GM23248 (cell line): ENCODE results near the gene LMO2. TPM values are rescaled to one million over a fixed set of nuclear protein-coding genes. Genes with fewer than 3 reads are reported as not detected.

ENCODE experiments used
- DNase-seq: peaks from one replicate; pipeline ENCODE4 v3.0.0-alpha.2; 2015
- H2AFZ ChIP-seq: fragments of 200-600 bp; sonication (generic); 2 replicates; pipeline ENCODE4 v1.6.1; 2016; ENCODE audit warnings: antibody characterized with exemption
- H3F3A ChIP-seq: fragments of 200-600 bp; sonication (generic); 2 replicates; pipeline ENCODE4 v1.6.1; 2016; ENCODE audit warnings: mild to moderate bottlenecking, antibody characterized with exemption, mixed run types; ENCODE audit not compliant: insufficient read depth
- H3K27ac ChIP-seq: fragments of 200-600 bp; sonication (generic); 2 replicates; pipeline ENCODE4 v1.5.1; 2016; ENCODE audit warnings: mild to moderate bottlenecking
- H3K27me3 ChIP-seq: fragments of 200-600 bp; sonication (generic); replicated peaks from 2 replicates; pipeline ENCODE4 v1.6.1; 2016; ENCODE audit warnings: mild to moderate bottlenecking; ENCODE audit not compliant: insufficient read depth
- H3K36me3 ChIP-seq: fragments of 200-600 bp; sonication (generic); 2 replicates; pipeline ENCODE4 v1.6.1; 2016; ENCODE audit warnings: low read depth, mild to moderate bottlenecking
- H3K4me1 ChIP-seq: fragments of 200-600 bp; sonication (generic); 2 replicates; pipeline ENCODE4 v1.6.1; 2016; ENCODE audit warnings: mild to moderate bottlenecking; ENCODE audit not compliant: insufficient read depth
- H3K4me2 ChIP-seq: fragments of 200-600 bp; sonication (generic); one replicate; pipeline ENCODE4 v1.6.1; 2016; ENCODE audit warnings: mild to moderate bottlenecking; ENCODE audit not compliant: unreplicated experiment
- H3K4me3 ChIP-seq: fragments of 200-600 bp; sonication (generic); 2 replicates; pipeline ENCODE4 v1.5.1; 2016; ENCODE audit warnings: mild to moderate bottlenecking
- H3K79me2 ChIP-seq: fragments of 200-600 bp; sonication (generic); 2 replicates; pipeline ENCODE4 v1.6.1; 2016; ENCODE audit warnings: mild to moderate bottlenecking; ENCODE audit not compliant: insufficient read depth
- H3K9ac ChIP-seq: fragments of 200-600 bp; sonication (generic); 2 replicates; pipeline ENCODE4 v1.6.1; 2016; ENCODE audit warnings: mild to moderate bottlenecking
- H3K9me2 ChIP-seq: fragments of 200-600 bp; sonication (generic); 2 replicates; pipeline ENCODE4 v1.6.1; 2016; ENCODE audit warnings: mixed run types, mild to moderate bottlenecking, moderate library complexity; ENCODE audit not compliant: insufficient read depth
- H3K9me3 ChIP-seq: fragments of 200-600 bp; sonication (generic); one replicate; pipeline ENCODE4 v1.6.1; 2017; ENCODE audit warnings: low read depth
- H4K20me1 ChIP-seq: fragments of 200-600 bp; sonication (generic); 2 replicates; pipeline ENCODE4 v1.6.0; 2016; ENCODE audit not compliant: insufficient read depth
- EZH2 ChIP-seq: fragments of 200-600 bp; sonication (generic); IDR thresholded peaks from 2 replicates; pipeline ENCODE4 v1.6.1; 2018; ENCODE audit warnings: antibody characterized with exemption, mild to moderate bottlenecking; ENCODE audit not compliant: insufficient read depth, poor library complexity, severe bottlenecking
- EZH2phosphoT487 ChIP-seq: fragments of 200-600 bp; sonication (generic); IDR thresholded peaks from 2 replicates; pipeline ENCODE4 v1.6.1; 2018; ENCODE audit warnings: antibody characterized with exemption, moderate library complexity, mild to moderate bottlenecking, low read depth; ENCODE audit not compliant: insufficient read depth
- WGBS, 2 experiments: methylation state at CpG; one replicate each; pipeline ENCODE4 v1.1.6; 2015 to 2017; ENCODE audit warnings: low lambda C conversion rate in 2 of 2, low coverage in 1 of 2; ENCODE audit errors: missing lambda C conversion rate in 2 of 2; 5-methylcytosine and 5-hydroxymethylcytosine counted together
- in situ Hi-C: fragments of 300-500 bp; cut with MboI; formaldehyde crosslinking; loops from 2 replicates; pipeline ENCODE4 v1.15.0; 2020
- polyA plus RNA-seq: library from polyadenylated mRNA; unstranded; fragments of >200 nt; fragmentation: Nextera tagmentation; extraction: Ambion mirVana; gene quantifications from 2 replicates; pipeline ENCODE4 v1.2.1, GENCODE V29; 2016
- total RNA-seq: library from RNA; depleted of rRNA; stranded (reverse); fragments of >200 nt; shearing (Covaris generic); gene quantifications from 2 replicates; pipeline ENCODE4 v1.2.3, GENCODE V29; 2014

Gene LMO2
- total and polyA plus RNA-seq, 2 experiments from 2014 or later = not detected

- in situ Hi-C loops = no loop called here
- peaks cover 8% of the 10 kb centered on the region for H3K4me1 ChIP-seq
- no peak overlapping the region for H3K4me3 ChIP-seq
- no peak overlapping the region for H3K4me2 ChIP-seq
- no peak overlapping the region for H2AFZ ChIP-seq
- no peaks in the 10 kb centered on the region for H3K9me3 ChIP-seq
- TF ChIP-seq EZH2 = no peak
- H3K9ac ChIP-seq = no peak overlapping the region
- no peaks in the 10 kb centered on the region for H3K9me2 ChIP-seq
- no peak for DNase-seq
- no peaks in the 10 kb centered on the region for H3K36me3 ChIP-seq
- H3F3A ChIP-seq = no peaks in the 10 kb centered on the region; the same call in 1 of the 2 replicates
- 83 to 89% methylated on average over 14 of the region's 14 CpGs for WGBS, 2 experiments
- no peaks in the 10 kb centered on the region for H4K20me1 ChIP-seq
- H3K27ac ChIP-seq = no peak overlapping the region
- no peaks in the 10 kb centered on the region; the same call in 1 of the 2 replicates for H3K27me3 ChIP-seq
- H3K79me2 ChIP-seq = no peaks in the 10 kb centered on the region
These were observed 2.0 kb upstream of the LMO2 start for GRCh38 chr11:33893711-33894397.

GRCh38 chr11:33892906-33893594, 1.2 kb upstream of the LMO2 start:
- WGBS, 2 experiments = 75 to 80% methylated on average over 11 of the region's 11 CpGs
- TF ChIP-seq EZH2 = no peak
- TF ChIP-seq EZH2phosphoT487 = no peak
- Histone ChIP-seq H3K79me2 (no peaks in the 10 kb centered on the region), H4K20me1 (no peaks in the 10 kb centered on the region), H3K9ac (no peak overlapping the region), H3K27ac (no peak overlapping the region), H3K9me3 (no peaks in the 10 kb centered on the region), H3K36me3 (no peaks in the 10 kb centered on the region), H3K9me2 (no peaks in the 10 kb centered on the region), H3F3A (no peaks in the 10 kb centered on the region; the same call in 1 of the 2 replicates), H3K4me1 (peaks cover 4% of the 10 kb centered on the region; the same call in 1 of the 2 replicates), H2AFZ (no peak overlapping the region), H3K4me3 (no peak overlapping the region), H3K4me2 (no peak overlapping the region), H3K27me3 (no peaks in the 10 kb centered on the region; the same call in 1 of the 2 replicates)
- peak; percentile 11 for DNase-seq
- in situ Hi-C loops = no loop called here

- H4K20me1 ChIP-seq = no peaks in the 10 kb centered on the region
- TF ChIP-seq EZH2 (no peak), EZH2phosphoT487 (no peak)
- no peaks in the 10 kb centered on the region for H3K79me2 ChIP-seq
- no peaks in the 10 kb centered on the region; the same call in 1 of the 2 replicates for H3F3A ChIP-seq
- H3K27me3 ChIP-seq = peaks cover 23% of the 10 kb centered on the region
- no peak overlapping the region for H3K4me3 ChIP-seq
- H3K9me2 ChIP-seq = no peaks in the 10 kb centered on the region
- WGBS, 2 experiments = 81 to 89% methylated on average over 3 of the region's 3 CpGs
- no peaks in the 10 kb centered on the region for H3K36me3 ChIP-seq
- H3K4me2 ChIP-seq = no peak overlapping the region
- H3K4me1 ChIP-seq = no peaks in the 10 kb centered on the region
- H2AFZ ChIP-seq = no peak overlapping the region
- no peak for DNase-seq
- no peaks in the 10 kb centered on the region for H3K9me3 ChIP-seq
- in situ Hi-C loops = no loop called here
- no peak overlapping the region for H3K9ac ChIP-seq
- H3K27ac ChIP-seq = no peak overlapping the region
These were observed 2.0 kb downstream of the LMO2 start for GRCh38 chr11:33889821-33890378.

- no peak for DNase-seq
- 71 to 77% methylated on average over 6 of the region's 6 CpGs for WGBS, 2 experiments
- no peaks in the 10 kb centered on the region; the same call in 1 of the 2 replicates for H3F3A ChIP-seq
- no peaks in the 10 kb centered on the region for H3K9me2 ChIP-seq
- no peak overlapping the region for H3K4me3 ChIP-seq
- H2AFZ ChIP-seq = no peak overlapping the region
- H3K4me2 ChIP-seq = no peak overlapping the region
- no peaks in the 10 kb centered on the region for H3K79me2 ChIP-seq
- peaks cover 29% of the 10 kb centered on the region for H3K27me3 ChIP-seq
- H3K9ac ChIP-seq = no peak overlapping the region
- H3K4me1 ChIP-seq = no peaks in the 10 kb centered on the region
- no peak overlapping the region for H3K27ac ChIP-seq
- no peaks in the 10 kb centered on the region for H4K20me1 ChIP-seq
- H3K9me3 ChIP-seq = no peaks in the 10 kb centered on the region
- in situ Hi-C loops = no loop called here
- H3K36me3 ChIP-seq = no peaks in the 10 kb centered on the region
- no peak for TF ChIP-seq EZH2phosphoT487
- TF ChIP-seq EZH2 = no peak
These were observed 2.6 kb downstream of the LMO2 start for GRCh38 chr11:33889296-33889695.
